LNCAP (cell line): ENCODE data around the gene ITCH.

Experiments used
- CTCF ChIP-seq: fragments of 450-650 bp; IDR thresholded peaks from 2 replicates; pipeline ENCODE4 v1.5.1; 2017; ENCODE audit warnings: mild to moderate bottlenecking

The ITCH gene

GRCh38 chr20:34557936-34558319 is 194.9 kb downstream of the ITCH start:
- TF ChIP-seq CTCF = no peak

- no peak for TF ChIP-seq CTCF
Observed at GRCh38 chr20:34558320-34559218, 195.5 kb downstream of the ITCH start, which contains the start of gene MAP1LC3A. Gene MAP1LC3A, plus strand, starts transcription at chr20:34558718. Its CDS starts 151 bp downstream, at chr20:34558869.

GRCh38 chr20:34559311-34560140 is 196.5 kb downstream of the ITCH start:
- TF ChIP-seq CTCF = no peak

GRCh38 chr20:34560141-34560523 is 197.1 kb downstream of the ITCH start:
- no peak for TF ChIP-seq CTCF

GRCh38 chr20:34560614-34561013 is 197.5 kb downstream of the ITCH start:
- no peak for TF ChIP-seq CTCF
